Measurements from ENCODE around the gene NHS.

NHS gene

DNA sequence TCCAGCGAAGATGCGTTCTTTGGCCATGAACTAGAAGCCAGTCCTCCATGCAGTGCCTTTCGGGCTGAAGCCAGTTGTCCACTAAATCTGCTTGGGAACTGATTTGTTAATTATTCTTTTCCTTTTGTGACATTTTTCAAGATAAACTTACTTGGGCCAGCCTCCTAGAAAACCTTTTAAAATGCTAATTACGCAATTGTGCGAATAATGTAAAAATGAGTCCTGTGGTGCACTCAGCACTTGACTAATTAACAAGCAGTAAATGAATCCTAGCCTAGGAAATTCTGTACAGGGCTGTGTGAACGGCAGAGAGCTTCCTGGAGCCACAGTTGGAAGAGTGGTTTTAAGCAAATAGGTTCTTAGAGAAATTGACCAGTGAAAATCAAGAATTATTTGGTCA, 212.4 kb downstream of the NHS start:
- TF ChIP-seq, protein P1, sequence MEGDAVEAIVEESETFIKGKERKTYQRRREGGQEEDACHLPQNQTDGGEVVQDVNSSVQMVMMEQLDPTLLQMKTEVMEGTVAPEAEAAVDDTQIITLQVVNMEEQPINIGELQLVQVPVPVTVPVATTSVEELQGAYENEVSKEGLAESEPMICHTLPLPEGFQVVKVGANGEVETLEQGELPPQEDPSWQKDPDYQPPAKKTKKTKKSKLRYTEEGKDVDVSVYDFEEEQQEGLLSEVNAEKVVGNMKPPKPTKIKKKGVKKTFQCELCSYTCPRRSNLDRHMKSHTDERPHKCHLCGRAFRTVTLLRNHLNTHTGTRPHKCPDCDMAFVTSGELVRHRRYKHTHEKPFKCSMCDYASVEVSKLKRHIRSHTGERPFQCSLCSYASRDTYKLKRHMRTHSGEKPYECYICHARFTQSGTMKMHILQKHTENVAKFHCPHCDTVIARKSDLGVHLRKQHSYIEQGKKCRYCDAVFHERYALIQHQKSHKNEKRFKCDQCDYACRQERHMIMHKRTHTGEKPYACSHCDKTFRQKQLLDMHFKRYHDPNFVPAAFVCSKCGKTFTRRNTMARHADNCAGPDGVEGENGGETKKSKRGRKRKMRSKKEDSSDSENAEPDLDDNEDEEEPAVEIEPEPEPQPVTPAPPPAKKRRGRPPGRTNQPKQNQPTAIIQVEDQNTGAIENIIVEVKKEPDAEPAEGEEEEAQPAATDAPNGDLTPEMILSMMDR (IDR thresholded peaks at IDR 0.05; ENCODE audit: insufficient read depth, low read length) = no peak
- TF ChIP-seq POLR2AphosphoS5 (IDR thresholded peaks at IDR 0.05; ENCODE audit: low read depth) = no peak
- H3K27ac ChIP-seq (replicated peaks) = no peak overlapping the region
- no peak overlapping the region for H3K4me3 ChIP-seq (replicated peaks; ENCODE audit: insufficient read depth, low read length)
- no peak for DNase-seq (ENCODE audit: low read depth in 1 of 2, low spot score in 1 of 2)
- no peaks in the 10 kb centered on the region for H3K27me3 ChIP-seq (ENCODE audit: insufficient read depth, poor library complexity, severe bottlenecking)

DNA sequence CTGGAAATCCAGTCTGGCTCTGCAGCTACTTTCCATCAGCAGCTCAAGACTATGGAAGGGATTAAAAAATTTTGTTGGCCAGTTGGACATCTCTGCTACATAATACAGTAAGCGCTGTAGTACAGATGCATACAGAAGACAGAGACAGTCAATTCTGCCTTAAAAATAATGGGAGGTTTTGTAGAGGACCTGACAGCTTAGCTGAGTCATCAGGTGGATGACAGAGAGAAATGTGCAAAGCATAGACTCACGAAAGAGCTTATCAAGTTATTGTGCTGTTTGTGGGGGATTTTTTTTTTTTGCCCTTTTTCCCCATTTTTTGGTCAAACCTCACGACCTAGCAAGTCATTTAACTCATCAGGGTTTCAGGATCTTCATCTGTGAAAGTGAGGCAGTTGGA, 213.3 kb downstream of the NHS start:
- TF ChIP-seq SPI1 (IDR thresholded peaks at IDR 0.05; ENCODE audit: borderline replicate concordance, low read depth) (no peak), GABPA (IDR thresholded peaks at IDR 0.05; ENCODE audit: low read depth) (no peak), POLR2AphosphoS5 (IDR thresholded peaks at IDR 0.05; ENCODE audit: low read depth) (no peak)
- TF ChIP-seq, protein P1 (IDR thresholded peaks at IDR 0.05; ENCODE audit: insufficient read depth, low read length) = no peak
- TF ChIP-seq, protein P2, sequence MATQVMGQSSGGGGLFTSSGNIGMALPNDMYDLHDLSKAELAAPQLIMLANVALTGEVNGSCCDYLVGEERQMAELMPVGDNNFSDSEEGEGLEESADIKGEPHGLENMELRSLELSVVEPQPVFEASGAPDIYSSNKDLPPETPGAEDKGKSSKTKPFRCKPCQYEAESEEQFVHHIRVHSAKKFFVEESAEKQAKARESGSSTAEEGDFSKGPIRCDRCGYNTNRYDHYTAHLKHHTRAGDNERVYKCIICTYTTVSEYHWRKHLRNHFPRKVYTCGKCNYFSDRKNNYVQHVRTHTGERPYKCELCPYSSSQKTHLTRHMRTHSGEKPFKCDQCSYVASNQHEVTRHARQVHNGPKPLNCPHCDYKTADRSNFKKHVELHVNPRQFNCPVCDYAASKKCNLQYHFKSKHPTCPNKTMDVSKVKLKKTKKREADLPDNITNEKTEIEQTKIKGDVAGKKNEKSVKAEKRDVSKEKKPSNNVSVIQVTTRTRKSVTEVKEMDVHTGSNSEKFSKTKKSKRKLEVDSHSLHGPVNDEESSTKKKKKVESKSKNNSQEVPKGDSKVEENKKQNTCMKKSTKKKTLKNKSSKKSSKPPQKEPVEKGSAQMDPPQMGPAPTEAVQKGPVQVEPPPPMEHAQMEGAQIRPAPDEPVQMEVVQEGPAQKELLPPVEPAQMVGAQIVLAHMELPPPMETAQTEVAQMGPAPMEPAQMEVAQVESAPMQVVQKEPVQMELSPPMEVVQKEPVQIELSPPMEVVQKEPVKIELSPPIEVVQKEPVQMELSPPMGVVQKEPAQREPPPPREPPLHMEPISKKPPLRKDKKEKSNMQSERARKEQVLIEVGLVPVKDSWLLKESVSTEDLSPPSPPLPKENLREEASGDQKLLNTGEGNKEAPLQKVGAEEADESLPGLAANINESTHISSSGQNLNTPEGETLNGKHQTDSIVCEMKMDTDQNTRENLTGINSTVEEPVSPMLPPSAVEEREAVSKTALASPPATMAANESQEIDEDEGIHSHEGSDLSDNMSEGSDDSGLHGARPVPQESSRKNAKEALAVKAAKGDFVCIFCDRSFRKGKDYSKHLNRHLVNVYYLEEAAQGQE (IDR thresholded peaks at IDR 0.05; ENCODE audit: insufficient replicate concordance, low read depth) = no peak
- Histone ChIP-seq H3K27me3 (ENCODE audit: insufficient read depth, poor library complexity, severe bottlenecking) (no peaks in the 10 kb centered on the region), H3K4me3 (replicated peaks; ENCODE audit: insufficient read depth, low read length) (no peak overlapping the region), H3K27ac (replicated peaks) (no peak overlapping the region)
- no peak for DNase-seq (ENCODE audit: low read depth in 1 of 2, low spot score in 1 of 2)

- H3K27ac ChIP-seq (replicated peaks) = no peak overlapping the region
- TF ChIP-seq, protein P1 (IDR thresholded peaks at IDR 0.05; ENCODE audit: insufficient read depth, low read length) = peak; percentile 59
- no peak for TF ChIP-seq SPI1 (IDR thresholded peaks at IDR 0.05; ENCODE audit: borderline replicate concordance, low read depth)
- no peak overlapping the region for H3K4me3 ChIP-seq (replicated peaks; ENCODE audit: insufficient read depth, low read length)
- peak in 1 of 2 experiments; percentile 52 for DNase-seq (ENCODE audit: low read depth in 1 of 2, low spot score in 1 of 2)
- no peaks in the 10 kb centered on the region for H3K27me3 ChIP-seq (ENCODE audit: insufficient read depth, poor library complexity, severe bottlenecking)
These were observed 216.1 kb downstream of the NHS start for GRCh38 chrX:17590892-17591740.

- H3K4me3 ChIP-seq (replicated peaks; ENCODE audit: insufficient read depth, low read length) = no peak overlapping the region
These were observed 216.7 kb downstream of the NHS start for GRCh38 chrX:17591741-17592110.

More at GRCh38 chrX:17591741-17592110, 216.7 kb downstream of the NHS start:
- TF ChIP-seq, protein P1 (IDR thresholded peaks at IDR 0.05; ENCODE audit: insufficient read depth, low read length) = no peak
- no peak for TF ChIP-seq SPI1 (IDR thresholded peaks at IDR 0.05; ENCODE audit: borderline replicate concordance, low read depth)
- no peaks in the 10 kb centered on the region for H3K27me3 ChIP-seq (ENCODE audit: insufficient read depth, poor library complexity, severe bottlenecking)
- DNase-seq (ENCODE audit: low read depth in 1 of 2, low spot score in 1 of 2) = no peak
- no peak overlapping the region for H3K27ac ChIP-seq (replicated peaks)
